ENCODE data around the gene MROH8. TPM values are rescaled to one million over a fixed set of nuclear protein-coding genes. Genes with fewer than 3 reads are reported as not detected.

MROH8 gene
- total and polyA plus RNA-seq, 2 experiments from 2014 or later: 0.63 to 0.68 TPM

DNA sequence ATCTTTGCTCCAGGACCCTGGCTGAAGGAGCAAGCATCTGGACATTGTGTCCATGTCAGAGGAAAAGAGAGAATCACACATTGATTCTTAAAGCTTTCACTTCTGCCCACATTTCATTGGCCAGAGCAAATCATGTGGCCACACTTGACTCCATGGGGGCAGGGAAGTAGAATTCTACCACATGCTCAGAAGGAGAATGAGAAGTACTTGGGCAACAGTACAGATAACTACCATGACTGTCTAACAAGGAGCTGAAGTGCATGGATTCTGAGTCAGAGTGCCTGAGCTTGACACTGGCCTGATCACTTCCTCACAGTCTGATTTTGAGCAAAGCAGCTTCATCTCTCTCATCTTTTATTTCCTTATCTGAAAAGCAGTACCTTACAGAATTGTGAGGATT is 43.7 kb upstream of the MROH8 start:
- Histone ChIP-seq H3K27ac (ENCODE audit: low read depth) (peak overlapping the region; percentile 46; the same call in 1 of the 2 replicates), H3K36me3 (ENCODE audit: insufficient read depth) (peaks cover 57% of the 10 kb centered on the region), H4K20me1 (replicated peaks; ENCODE audit: insufficient read depth) (peaks cover 12% of the 10 kb centered on the region; the same call in 1 of the 2 replicates), H3K9me2 (ENCODE audit: insufficient read depth) (no peaks in the 10 kb centered on the region), H3K4me3 (no peak overlapping the region), H2AFZ (no peak overlapping the region), H3F3A (replicated peaks; ENCODE audit: low read depth) (peaks cover 8% of the 10 kb centered on the region; the same call in 1 of the 2 replicates), H3K27me3 (ENCODE audit: insufficient read depth) (no peaks in the 10 kb centered on the region), H3K79me2 (replicated peaks; ENCODE audit: insufficient read depth) (peaks cover 52% of the 10 kb centered on the region), H3K4me1 (ENCODE audit: insufficient read depth) (peaks cover 16% of the 10 kb centered on the region), H3K4me2 (no peak overlapping the region)
- Mint-ChIP-seq H3K4me1 (peaks cover 39% of the 10 kb centered on the region), H3K27me3 (ENCODE audit: insufficient read depth, low read depth, poor library complexity) (peaks cover 3% of the 10 kb centered on the region), H3K27ac (peak overlapping the region; percentile 87; the same call in 1 of the 2 replicates), H3K9me3 (no peaks in the 10 kb centered on the region), H3K36me3 (ENCODE audit: low read depth) (peaks cover 77% of the 10 kb centered on the region), H3K4me3 (no peak overlapping the region)
- TF ChIP-seq ZNF331 (CRISPR knock-in tag; IDR thresholded peaks at IDR 0.05; ENCODE audit: low read depth): no peak
- no peak for TF ChIP-seq STAT1 (IDR thresholded peaks at IDR 0.05; ENCODE audit: unreplicated experiment)
- TF ChIP-seq POLR2AphosphoS5 (IDR thresholded peaks at IDR 0.05; ENCODE audit: low read depth): no peak
- TF ChIP-seq CTCF (conservative IDR thresholded peaks at IDR 0.05; ENCODE audit: low read depth in 2 of 2): no peak
- TF ChIP-seq ETS1 (IDR thresholded peaks at IDR 0.05): no peak
- TF ChIP-seq, protein P1, sequence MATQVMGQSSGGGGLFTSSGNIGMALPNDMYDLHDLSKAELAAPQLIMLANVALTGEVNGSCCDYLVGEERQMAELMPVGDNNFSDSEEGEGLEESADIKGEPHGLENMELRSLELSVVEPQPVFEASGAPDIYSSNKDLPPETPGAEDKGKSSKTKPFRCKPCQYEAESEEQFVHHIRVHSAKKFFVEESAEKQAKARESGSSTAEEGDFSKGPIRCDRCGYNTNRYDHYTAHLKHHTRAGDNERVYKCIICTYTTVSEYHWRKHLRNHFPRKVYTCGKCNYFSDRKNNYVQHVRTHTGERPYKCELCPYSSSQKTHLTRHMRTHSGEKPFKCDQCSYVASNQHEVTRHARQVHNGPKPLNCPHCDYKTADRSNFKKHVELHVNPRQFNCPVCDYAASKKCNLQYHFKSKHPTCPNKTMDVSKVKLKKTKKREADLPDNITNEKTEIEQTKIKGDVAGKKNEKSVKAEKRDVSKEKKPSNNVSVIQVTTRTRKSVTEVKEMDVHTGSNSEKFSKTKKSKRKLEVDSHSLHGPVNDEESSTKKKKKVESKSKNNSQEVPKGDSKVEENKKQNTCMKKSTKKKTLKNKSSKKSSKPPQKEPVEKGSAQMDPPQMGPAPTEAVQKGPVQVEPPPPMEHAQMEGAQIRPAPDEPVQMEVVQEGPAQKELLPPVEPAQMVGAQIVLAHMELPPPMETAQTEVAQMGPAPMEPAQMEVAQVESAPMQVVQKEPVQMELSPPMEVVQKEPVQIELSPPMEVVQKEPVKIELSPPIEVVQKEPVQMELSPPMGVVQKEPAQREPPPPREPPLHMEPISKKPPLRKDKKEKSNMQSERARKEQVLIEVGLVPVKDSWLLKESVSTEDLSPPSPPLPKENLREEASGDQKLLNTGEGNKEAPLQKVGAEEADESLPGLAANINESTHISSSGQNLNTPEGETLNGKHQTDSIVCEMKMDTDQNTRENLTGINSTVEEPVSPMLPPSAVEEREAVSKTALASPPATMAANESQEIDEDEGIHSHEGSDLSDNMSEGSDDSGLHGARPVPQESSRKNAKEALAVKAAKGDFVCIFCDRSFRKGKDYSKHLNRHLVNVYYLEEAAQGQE (IDR thresholded peaks at IDR 0.05; ENCODE audit: unreplicated experiment): no peak
- no peak for TF ChIP-seq CREB1 (CRISPR knock-in tag; IDR thresholded peaks at IDR 0.05; ENCODE audit: low read depth)
- no peak for TF ChIP-seq EZH2phosphoT487 (IDR thresholded peaks at IDR 0.05; ENCODE audit: unreplicated experiment)
- TF ChIP-seq JUNB (IDR thresholded peaks at IDR 0.05; ENCODE audit: unreplicated experiment): no peak
- TF ChIP-seq NANOG (IDR thresholded peaks at IDR 0.05; ENCODE audit: borderline replicate concordance): no peak
- TF ChIP-seq ZNF462 (CRISPR knock-in tag; IDR thresholded peaks at IDR 0.05): no peak
- TF ChIP-seq ZNF114 (CRISPR knock-in tag; IDR thresholded peaks at IDR 0.05): no peak
- TF ChIP-seq EZH2 (IDR thresholded peaks at IDR 0.05; ENCODE audit: low read depth, unreplicated experiment): no peak
- ATAC-seq: no peak; the same call in 2 of the 3 replicates
- DNase-seq (ENCODE audit: low spot score): no peak
